ENCODE data around the gene CFAP43. TPM values are rescaled to one million over a fixed set of nuclear protein-coding genes. Genes with fewer than 3 reads are reported as not detected.
A peak's percentile ranks its signal among the peaks of the same experiment; 100 is the strongest.

CFAP43 gene
- total RNA-seq, 1 donor from 2014 or later = 0.15 TPM

DNA sequence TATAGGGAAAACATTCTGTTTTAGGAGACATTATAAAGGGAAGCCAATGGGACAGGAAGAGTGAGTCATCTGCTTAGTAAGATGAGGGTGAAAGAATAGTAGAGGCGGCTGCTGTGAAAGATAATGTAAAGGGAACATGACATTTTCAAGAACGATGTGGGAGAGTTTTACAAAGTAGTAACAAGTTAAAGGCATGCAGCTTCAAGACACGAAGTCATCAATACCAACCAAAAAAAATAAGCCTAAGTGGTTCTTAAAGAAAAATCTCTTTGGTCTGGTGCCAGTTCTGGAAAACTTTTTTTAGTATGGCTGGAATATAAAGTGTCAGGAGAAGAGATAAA lies 28.6 kb upstream of the CFAP43 start:
- H3K4me1 Mint-ChIP-seq (ENCODE audit: low read depth) = peaks cover 52% of the 10 kb centered on the region
- TF ChIP-seq, protein P1, sequence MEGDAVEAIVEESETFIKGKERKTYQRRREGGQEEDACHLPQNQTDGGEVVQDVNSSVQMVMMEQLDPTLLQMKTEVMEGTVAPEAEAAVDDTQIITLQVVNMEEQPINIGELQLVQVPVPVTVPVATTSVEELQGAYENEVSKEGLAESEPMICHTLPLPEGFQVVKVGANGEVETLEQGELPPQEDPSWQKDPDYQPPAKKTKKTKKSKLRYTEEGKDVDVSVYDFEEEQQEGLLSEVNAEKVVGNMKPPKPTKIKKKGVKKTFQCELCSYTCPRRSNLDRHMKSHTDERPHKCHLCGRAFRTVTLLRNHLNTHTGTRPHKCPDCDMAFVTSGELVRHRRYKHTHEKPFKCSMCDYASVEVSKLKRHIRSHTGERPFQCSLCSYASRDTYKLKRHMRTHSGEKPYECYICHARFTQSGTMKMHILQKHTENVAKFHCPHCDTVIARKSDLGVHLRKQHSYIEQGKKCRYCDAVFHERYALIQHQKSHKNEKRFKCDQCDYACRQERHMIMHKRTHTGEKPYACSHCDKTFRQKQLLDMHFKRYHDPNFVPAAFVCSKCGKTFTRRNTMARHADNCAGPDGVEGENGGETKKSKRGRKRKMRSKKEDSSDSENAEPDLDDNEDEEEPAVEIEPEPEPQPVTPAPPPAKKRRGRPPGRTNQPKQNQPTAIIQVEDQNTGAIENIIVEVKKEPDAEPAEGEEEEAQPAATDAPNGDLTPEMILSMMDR (IDR thresholded peaks at IDR 0.05) = no peak
- no peak overlapping the region for H3K4me3 Mint-ChIP-seq (ENCODE audit: unreplicated experiment)
- no peaks in the 10 kb centered on the region for H3K27me3 Mint-ChIP-seq (ENCODE audit: low read depth)
- peaks cover 26% of the 10 kb centered on the region for H3K36me3 Mint-ChIP-seq (ENCODE audit: low read depth)
- H3K9me3 Mint-ChIP-seq (ENCODE audit: low read depth) = no peaks in the 10 kb centered on the region
- peak overlapping the region; percentile 90 for H3K27ac Mint-ChIP-seq (ENCODE audit: unreplicated experiment)
- DNase-seq (ENCODE audit: low spot score) = no peak

GRCh38 chr10:104259999-104260774 lies 28.0 kb upstream of the CFAP43 start:
- H3K4me3 Mint-ChIP-seq (ENCODE audit: unreplicated experiment) = no peak overlapping the region

GRCh38 chr10:104259456-104259855 lies 27.3 kb upstream of the CFAP43 start:
- no peak for DNase-seq (ENCODE audit: low spot score)
- Mint-ChIP-seq H3K9me3 (ENCODE audit: low read depth) (no peaks in the 10 kb centered on the region), H3K4me3 (ENCODE audit: unreplicated experiment) (no peak overlapping the region), H3K27ac (ENCODE audit: unreplicated experiment) (peak overlapping the region; percentile 90), H3K27me3 (ENCODE audit: low read depth) (no peaks in the 10 kb centered on the region), H3K4me1 (ENCODE audit: low read depth) (peaks cover 58% of the 10 kb centered on the region), H3K36me3 (ENCODE audit: low read depth) (peaks cover 25% of the 10 kb centered on the region)
- TF ChIP-seq, protein P1 (IDR thresholded peaks at IDR 0.05) = no peak

More at GRCh38 chr10:104259999-104260774, 28.0 kb upstream of the CFAP43 start:
- peak overlapping the region; percentile 90 for H3K27ac Mint-ChIP-seq (ENCODE audit: unreplicated experiment)
- no peaks in the 10 kb centered on the region for H3K9me3 Mint-ChIP-seq (ENCODE audit: low read depth)
- H3K4me1 Mint-ChIP-seq (ENCODE audit: low read depth) = peaks cover 56% of the 10 kb centered on the region
- no peaks in the 10 kb centered on the region for H3K27me3 Mint-ChIP-seq (ENCODE audit: low read depth)
- no peak for DNase-seq (ENCODE audit: low spot score)
- H3K36me3 Mint-ChIP-seq (ENCODE audit: low read depth) = peaks cover 25% of the 10 kb centered on the region
- TF ChIP-seq, protein P1 (IDR thresholded peaks at IDR 0.05) = no peak

GRCh38 chr10:104258209-104258608 lies 26.0 kb upstream of the CFAP43 start:
- Mint-ChIP-seq H3K27ac (ENCODE audit: unreplicated experiment) (peak overlapping the region; percentile 55), H3K4me1 (ENCODE audit: low read depth) (peaks cover 66% of the 10 kb centered on the region)

DNA sequence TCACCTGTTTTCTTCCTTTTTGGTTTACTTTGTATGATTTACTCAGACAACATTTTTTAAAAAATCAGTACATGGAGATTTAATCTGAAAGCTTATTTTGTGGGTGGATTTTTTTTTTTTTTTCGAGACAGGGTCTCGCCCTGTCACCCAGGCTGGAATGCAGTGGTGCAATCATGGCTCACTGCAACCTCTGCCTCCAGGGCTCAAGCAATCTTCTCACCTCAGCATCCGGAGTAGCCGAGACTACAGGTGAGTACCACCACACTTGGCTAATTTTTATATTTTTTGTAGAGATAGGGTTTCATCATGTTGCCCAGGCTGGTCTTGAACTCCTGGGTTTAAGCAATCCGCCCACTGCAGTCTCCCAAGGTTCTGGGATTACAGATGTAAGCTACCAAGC lies 25.1 kb upstream of the CFAP43 start:
- TF ChIP-seq, protein P1 (IDR thresholded peaks at IDR 0.05) = no peak
- Mint-ChIP-seq H3K9me3 (ENCODE audit: low read depth) (no peaks in the 10 kb centered on the region), H3K36me3 (ENCODE audit: low read depth) (peaks cover 22% of the 10 kb centered on the region), H3K27ac (ENCODE audit: unreplicated experiment) (no peak overlapping the region), H3K4me3 (ENCODE audit: unreplicated experiment) (no peak overlapping the region), H3K4me1 (ENCODE audit: low read depth) (peaks cover 66% of the 10 kb centered on the region), H3K27me3 (ENCODE audit: low read depth) (no peaks in the 10 kb centered on the region)
- DNase-seq (ENCODE audit: low spot score) = no peak

More at GRCh38 chr10:104258209-104258608, 26.0 kb upstream of the CFAP43 start:
- TF ChIP-seq, protein P1 (IDR thresholded peaks at IDR 0.05) = no peak
- Mint-ChIP-seq H3K36me3 (ENCODE audit: low read depth) (peaks cover 22% of the 10 kb centered on the region), H3K27me3 (ENCODE audit: low read depth) (no peaks in the 10 kb centered on the region), H3K9me3 (ENCODE audit: low read depth) (no peaks in the 10 kb centered on the region), H3K4me3 (ENCODE audit: unreplicated experiment) (no peak overlapping the region)
- no peak for DNase-seq (ENCODE audit: low spot score)

All from chondrocyte (in vitro differentiated cells).